Activated naive CD8-positive, alpha-beta T cell treated with anti-CD3 and anti-CD28 coated beads, Interleukin-2, amount 10 ng/mL, durations not matched to agents 7 days and 5 days (primary cell): Measurements from ENCODE around the gene TEKT5. TPM values are rescaled to one million over a fixed set of nuclear protein-coding genes. Genes with fewer than 3 reads are reported as not detected.

Experiments used
- ATAC-seq: fragments of 150-1000 bp; cut with Tn5 transposase; one replicate; pipeline ENCODE4 v1.10.0; 2021; ENCODE audit warnings: low read depth, moderate library complexity
- POLR2A ChIA-PET: fragments of 350-600 bp; sonication (Branson Sonifier 250); formaldehyde crosslinking; loops from one replicate; lab custom pipeline; 2021; ENCODE audit warnings: antibody characterized with exemption; lab: Charles Lee
- DNase-seq: peaks from one replicate; pipeline ENCODE4 v3.0.0; 2021
- H3K27ac Mint-ChIP-seq: one replicate; pipeline ENCODE4 v1.8.0; 2022; ENCODE audit warnings: mild to moderate bottlenecking, mixed read lengths
- H3K27me3 Mint-ChIP-seq: one replicate; pipeline ENCODE4 v1.8.0; 2022; ENCODE audit warnings: mild to moderate bottlenecking, moderate library complexity, mixed read lengths
- H3K36me3 Mint-ChIP-seq: one replicate; pipeline ENCODE4 v1.8.0; 2021; ENCODE audit warnings: mild to moderate bottlenecking, mixed read lengths
- H3K4me1 Mint-ChIP-seq: one replicate; pipeline ENCODE4 v1.8.0; 2021; ENCODE audit warnings: mixed read lengths
- H3K4me3 Mint-ChIP-seq: one replicate; pipeline ENCODE4 v1.8.0; 2022; ENCODE audit warnings: mild to moderate bottlenecking, moderate library complexity, mixed read lengths
- H3K9me3 Mint-ChIP-seq: one replicate; pipeline ENCODE4 v1.8.0; 2021; ENCODE audit warnings: mixed read lengths
- total RNA-seq, 2 experiments: library from RNA; stranded (reverse); gene quantifications; one replicate each; pipeline ENCODE4 v1.2.3, GENCODE V29; 2021

Gene TEKT5
- total RNA-seq, 2 experiments from 2014 or later: not detected

GRCh38 chr16:10613785-10614485, 80.8 kb downstream of the TEKT5 start:
- ATAC-seq (no peak), DNase-seq (no peak)
- POLR2A ChIA-PET: no interaction called here
- Mint-ChIP-seq H3K4me1 (no peaks in the 10 kb centered on the region), H3K27ac (no peak overlapping the region), H3K9me3 (no peaks in the 10 kb centered on the region), H3K4me3 (no peak overlapping the region), H3K27me3 (peaks cover 4% of the 10 kb centered on the region), H3K36me3 (no peaks in the 10 kb centered on the region)

GRCh38 chr16:10612649-10613179, 82.0 kb downstream of the TEKT5 start:
- no peak for DNase-seq
- H3K4me1 Mint-ChIP-seq: no peaks in the 10 kb centered on the region
- POLR2A ChIA-PET: no interaction called here
- no peak for ATAC-seq
- H3K27me3 Mint-ChIP-seq: peaks cover 3% of the 10 kb centered on the region
- H3K36me3 Mint-ChIP-seq: no peaks in the 10 kb centered on the region
- H3K4me3 Mint-ChIP-seq: no peak overlapping the region
- H3K27ac Mint-ChIP-seq: no peak overlapping the region
- H3K9me3 Mint-ChIP-seq: no peaks in the 10 kb centered on the region

DNA sequence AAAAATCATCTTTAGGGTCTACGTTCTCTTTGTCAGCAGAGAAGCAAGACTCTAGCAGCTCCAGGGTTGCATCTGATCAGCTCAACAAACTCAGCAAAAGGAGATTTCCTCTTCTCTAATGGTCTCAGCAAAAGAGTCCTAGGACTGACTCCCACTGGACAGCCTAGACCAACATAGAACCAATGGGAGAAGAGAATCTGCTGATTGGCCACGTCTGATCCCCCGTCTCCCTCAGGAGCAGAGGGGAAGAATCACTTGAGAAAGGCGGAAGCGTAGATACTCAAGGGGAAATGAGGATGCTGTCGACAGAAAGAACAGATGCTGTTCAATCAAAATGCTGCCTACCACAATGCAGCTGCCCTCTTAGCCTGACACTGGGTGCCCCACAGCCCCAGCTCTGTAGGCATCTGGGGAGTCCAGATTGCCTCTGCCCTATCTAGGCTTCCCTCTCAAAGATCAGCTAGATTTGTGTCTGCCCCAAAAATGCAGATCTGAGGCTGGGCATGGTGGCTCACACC, 82.8 kb downstream of the TEKT5 start:
- H3K27me3 Mint-ChIP-seq: peaks cover 3% of the 10 kb centered on the region
- ATAC-seq (no peak), DNase-seq (no peak)
- H3K9me3 Mint-ChIP-seq: no peaks in the 10 kb centered on the region
- H3K27ac Mint-ChIP-seq: no peak overlapping the region
- no peaks in the 10 kb centered on the region for H3K4me1 Mint-ChIP-seq
- POLR2A ChIA-PET: no interaction called here
- H3K4me3 Mint-ChIP-seq: no peak overlapping the region
- H3K36me3 Mint-ChIP-seq: no peaks in the 10 kb centered on the region

DNA sequence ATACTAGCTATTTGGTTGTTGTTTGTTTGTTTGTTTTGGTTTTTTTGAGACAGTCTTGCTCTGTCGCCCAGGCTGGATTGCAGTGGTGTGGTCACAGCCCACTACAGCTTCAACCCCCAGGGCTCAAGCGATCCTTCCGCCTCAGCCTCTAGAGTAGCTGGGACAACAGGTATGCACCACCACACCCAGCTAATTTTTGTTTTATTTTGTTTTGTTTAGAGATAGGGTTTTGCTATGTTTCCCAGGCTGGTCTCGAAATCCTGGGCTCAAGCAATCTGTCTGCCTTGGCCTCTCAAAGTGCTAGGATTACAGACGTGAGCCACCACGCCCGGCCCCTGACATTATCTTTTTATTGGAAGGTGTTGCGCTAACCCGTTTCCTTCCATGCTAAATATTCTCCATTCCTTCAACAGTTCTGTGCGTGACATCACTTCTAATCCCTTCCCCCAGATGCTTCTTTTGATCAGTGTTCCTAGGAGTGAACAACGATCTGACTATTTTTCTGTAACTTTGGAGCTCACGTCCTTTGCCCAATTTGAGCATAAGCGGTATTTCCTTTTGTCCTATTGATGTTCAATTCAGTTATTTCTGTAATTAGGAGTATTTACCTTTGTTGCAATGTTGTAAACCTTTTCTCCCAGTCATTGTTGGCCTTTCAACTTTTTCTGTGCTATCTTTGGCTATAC, 84.1 kb downstream of the TEKT5 start:
- H3K27ac Mint-ChIP-seq: no peak overlapping the region
- DNase-seq (no peak), ATAC-seq (no peak)
- H3K4me3 Mint-ChIP-seq: no peak overlapping the region
- peaks cover 3% of the 10 kb centered on the region for H3K27me3 Mint-ChIP-seq
- no peaks in the 10 kb centered on the region for H3K9me3 Mint-ChIP-seq
- H3K36me3 Mint-ChIP-seq: no peaks in the 10 kb centered on the region
- no peaks in the 10 kb centered on the region for H3K4me1 Mint-ChIP-seq
- POLR2A ChIA-PET: interaction anchor here (0.6 kb wide), 1 partner anchor 133 kb away, joined by 3 read pairs; the partner anchor contains the start of gene NUBP1

GRCh38 chr16:10609402-10609774, 85.3 kb downstream of the TEKT5 start:
- Mint-ChIP-seq H3K27ac (no peak overlapping the region), H3K4me3 (no peak overlapping the region), H3K9me3 (no peaks in the 10 kb centered on the region), H3K4me1 (no peaks in the 10 kb centered on the region), H3K27me3 (peaks cover 3% of the 10 kb centered on the region), H3K36me3 (no peaks in the 10 kb centered on the region)
- POLR2A ChIA-PET: no interaction called here
- no peak for DNase-seq
- ATAC-seq: no peak

GRCh38 chr16:10608687-10609401, 85.9 kb downstream of the TEKT5 start:
- ATAC-seq (no peak), DNase-seq (no peak)
- Mint-ChIP-seq H3K4me3 (no peak overlapping the region), H3K36me3 (no peaks in the 10 kb centered on the region), H3K4me1 (no peaks in the 10 kb centered on the region), H3K27me3 (peaks cover 3% of the 10 kb centered on the region), H3K27ac (no peak overlapping the region), H3K9me3 (no peaks in the 10 kb centered on the region)
- POLR2A ChIA-PET: no interaction called here

- ATAC-seq (no peak), DNase-seq (no peak)
- no peak overlapping the region for H3K4me3 Mint-ChIP-seq
- peaks cover 3% of the 10 kb centered on the region for H3K27me3 Mint-ChIP-seq
- H3K36me3 Mint-ChIP-seq: no peaks in the 10 kb centered on the region
- H3K9me3 Mint-ChIP-seq: no peaks in the 10 kb centered on the region
- POLR2A ChIA-PET: no interaction called here
- no peak overlapping the region for H3K27ac Mint-ChIP-seq
- no peaks in the 10 kb centered on the region for H3K4me1 Mint-ChIP-seq
Measured at GRCh38 chr16:10607157-10607556, 87.6 kb downstream of the TEKT5 start.

- Mint-ChIP-seq H3K9me3 (no peaks in the 10 kb centered on the region), H3K36me3 (no peaks in the 10 kb centered on the region), H3K27ac (no peak overlapping the region), H3K4me3 (no peak overlapping the region), H3K4me1 (no peaks in the 10 kb centered on the region), H3K27me3 (peaks cover 2% of the 10 kb centered on the region)
- DNase-seq (no peak), ATAC-seq (no peak)
- POLR2A ChIA-PET: no interaction called here
Measured at GRCh38 chr16:10606607-10607006, 88.1 kb downstream of the TEKT5 start.

GRCh38 chr16:10605636-10606035, 89.1 kb downstream of the TEKT5 start:
- ATAC-seq: no peak
- POLR2A ChIA-PET: no interaction called here

GRCh38 chr16:10601444-10602408, 93.0 kb downstream of the TEKT5 start:
- H3K36me3 Mint-ChIP-seq: no peaks in the 10 kb centered on the region
- ATAC-seq (no peak), DNase-seq (no peak)
- no peaks in the 10 kb centered on the region for H3K9me3 Mint-ChIP-seq
- H3K27ac Mint-ChIP-seq: no peak overlapping the region
- peaks cover 4% of the 10 kb centered on the region for H3K27me3 Mint-ChIP-seq
- POLR2A ChIA-PET: no interaction called here
- H3K4me1 Mint-ChIP-seq: no peaks in the 10 kb centered on the region
- H3K4me3 Mint-ChIP-seq: no peak overlapping the region

More at GRCh38 chr16:10605636-10606035, 89.1 kb downstream of the TEKT5 start:
- no peaks in the 10 kb centered on the region for H3K4me1 Mint-ChIP-seq
- H3K9me3 Mint-ChIP-seq: no peaks in the 10 kb centered on the region
- peaks cover 2% of the 10 kb centered on the region for H3K27me3 Mint-ChIP-seq
- no peak for DNase-seq
- H3K4me3 Mint-ChIP-seq: no peak overlapping the region
- no peaks in the 10 kb centered on the region for H3K36me3 Mint-ChIP-seq
- no peak overlapping the region for H3K27ac Mint-ChIP-seq

DNA sequence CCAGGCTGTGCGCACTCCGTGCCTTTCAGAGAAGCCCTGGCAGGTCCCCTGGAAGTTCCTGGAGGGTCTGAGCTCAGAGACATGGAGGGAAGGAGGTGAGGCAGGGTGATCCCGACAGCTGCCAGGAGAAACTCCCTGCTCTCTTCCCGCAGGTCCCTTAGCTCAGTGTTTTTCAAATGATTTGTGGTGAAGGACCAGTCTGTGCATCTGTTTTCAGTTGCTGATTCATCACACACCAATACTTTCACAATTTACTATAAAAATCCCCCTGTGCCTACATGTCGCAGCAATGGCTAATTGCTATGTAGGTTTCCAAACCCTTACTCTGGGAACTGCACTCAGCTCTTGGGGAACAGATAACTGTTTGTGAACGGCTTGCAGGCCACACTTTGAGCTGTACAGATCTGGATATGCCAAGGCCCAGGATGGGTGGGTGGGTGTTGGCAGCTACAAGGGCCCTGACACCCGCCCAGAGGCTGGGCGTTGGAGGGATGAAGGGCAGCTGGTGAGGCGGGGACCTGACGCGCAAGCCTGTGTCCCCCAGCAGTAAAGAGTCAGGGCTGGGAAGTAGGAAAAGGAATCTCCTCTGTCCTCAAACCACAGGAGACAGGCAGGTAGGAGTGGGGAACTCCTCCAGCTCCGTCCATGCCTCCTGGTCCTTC, 93.8 kb downstream of the TEKT5 start:
- peaks cover 4% of the 10 kb centered on the region for H3K27me3 Mint-ChIP-seq
- H3K9me3 Mint-ChIP-seq: no peaks in the 10 kb centered on the region
- H3K4me1 Mint-ChIP-seq: no peaks in the 10 kb centered on the region
- POLR2A ChIA-PET: no interaction called here
- no peak overlapping the region for H3K27ac Mint-ChIP-seq
- H3K4me3 Mint-ChIP-seq: no peak overlapping the region
- H3K36me3 Mint-ChIP-seq: no peaks in the 10 kb centered on the region
- ATAC-seq (no peak), DNase-seq (no peak)

DNA sequence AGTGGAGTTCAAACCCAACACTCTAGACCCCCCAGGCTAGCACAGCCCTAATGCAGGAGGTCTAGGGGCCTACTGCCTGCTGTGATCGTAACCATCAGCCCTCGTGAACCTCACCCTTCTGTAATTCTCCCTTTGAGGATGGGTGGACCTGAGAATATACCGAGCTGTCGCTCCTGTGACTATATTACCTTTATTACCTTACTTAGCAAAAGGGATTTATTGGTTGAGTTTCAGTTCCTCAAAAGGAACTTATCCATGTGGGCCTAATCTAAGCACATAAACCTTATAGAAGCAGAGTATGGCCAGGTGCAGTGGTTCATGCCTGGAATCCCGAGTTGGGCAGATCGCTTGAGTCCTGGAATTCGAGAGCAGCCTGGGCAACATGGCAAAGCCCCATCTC, 95.1 kb downstream of the TEKT5 start:
- no peak for DNase-seq
- H3K27me3 Mint-ChIP-seq: peaks cover 4% of the 10 kb centered on the region
- no peaks in the 10 kb centered on the region for H3K9me3 Mint-ChIP-seq
- no peaks in the 10 kb centered on the region for H3K4me1 Mint-ChIP-seq
- H3K36me3 Mint-ChIP-seq: no peaks in the 10 kb centered on the region
- H3K4me3 Mint-ChIP-seq: no peak overlapping the region
- no peak overlapping the region for H3K27ac Mint-ChIP-seq
- POLR2A ChIA-PET: no interaction called here
- ATAC-seq: no peak
